OCI-M1 (cell line): ENCODE measurements around the gene CHST6.
"Not testable (repeated sequence)": the region's sequence is repeated elsewhere in the genome, so short reads cannot be mapped to it uniquely, and the experiment has no call there.

Experiments used
- DNase-seq: peaks from one replicate; lab custom pipeline; 2025; lab: John Stamatoyannopoulos, UW

Gene CHST6

GRCh38 chr16:75433732-75434413 lies 61.4 kb downstream of the CHST6 start:
- peak; percentile 95 for DNase-seq

- DNase-seq, result peak; percentile 97
Measured at GRCh38 chr16:75432828-75433731, 62.2 kb downstream of the CHST6 start, which contains the start of gene CFDP1. TSS of gene CFDP1 (minus strand) at chr16:75433503. CDS start at chr16:75433352, 151 bp downstream.

GRCh38 chr16:75429621-75430403 lies 65.4 kb downstream of the CHST6 start:
- DNase-seq, result no peak

GRCh38 chr16:75426524-75426923 lies 68.7 kb downstream of the CHST6 start:
- not testable (repeated sequence) for DNase-seq

GRCh38 chr16:75424105-75424762 lies 71.0 kb downstream of the CHST6 start:
- DNase-seq, result not testable (repeated sequence)

- DNase-seq, result no peak
Measured at GRCh38 chr16:75423723-75424104, 71.5 kb downstream of the CHST6 start.
